Measurements from ENCODE around the gene TCEA2.

DNA sequence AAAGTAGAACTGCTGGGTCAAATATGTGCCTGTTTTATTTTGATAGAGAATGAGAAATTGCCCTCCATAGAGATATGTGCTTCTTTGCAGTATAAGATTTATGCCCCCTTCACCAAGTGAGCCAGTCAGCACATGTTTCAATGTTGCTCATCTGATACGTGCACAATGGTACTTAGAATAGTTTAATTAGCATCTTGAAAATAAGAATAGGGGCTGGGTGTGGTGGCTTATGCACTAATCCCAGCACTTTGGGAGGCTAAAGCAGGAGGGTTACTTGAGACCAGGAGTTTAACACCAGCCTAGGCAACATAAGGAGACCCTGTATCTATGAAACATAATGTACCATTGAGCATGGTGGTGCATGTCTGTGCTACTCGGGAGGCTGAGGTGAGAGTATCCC is 47.4 kb upstream of the TCEA2 start:
- TF ChIP-seq EP300 (IDR thresholded peaks at IDR 0.05; ENCODE audit: low read depth in 2 of 2, low read length in 2 of 2) (no peak), EP300 (CRISPR knock-in tag; IDR thresholded peaks at IDR 0.05; ENCODE audit: borderline replicate concordance) (no peak), CHD4 (IDR thresholded peaks at IDR 0.05; ENCODE audit: borderline replicate concordance, low read length) (no peak), ZBTB8A (CRISPR knock-in tag; IDR thresholded peaks at IDR 0.05; ENCODE audit: borderline replicate concordance, low read depth) (no peak)
